ENCODE results near the gene APOC1.
A peak's percentile ranks its signal among the peaks of the same experiment; 100 is the strongest.
"Not testable (repeated sequence)": the region's sequence is repeated elsewhere in the genome, so short reads cannot be mapped to it uniquely, and the experiment has no call there.

Gene APOC1

DNA sequence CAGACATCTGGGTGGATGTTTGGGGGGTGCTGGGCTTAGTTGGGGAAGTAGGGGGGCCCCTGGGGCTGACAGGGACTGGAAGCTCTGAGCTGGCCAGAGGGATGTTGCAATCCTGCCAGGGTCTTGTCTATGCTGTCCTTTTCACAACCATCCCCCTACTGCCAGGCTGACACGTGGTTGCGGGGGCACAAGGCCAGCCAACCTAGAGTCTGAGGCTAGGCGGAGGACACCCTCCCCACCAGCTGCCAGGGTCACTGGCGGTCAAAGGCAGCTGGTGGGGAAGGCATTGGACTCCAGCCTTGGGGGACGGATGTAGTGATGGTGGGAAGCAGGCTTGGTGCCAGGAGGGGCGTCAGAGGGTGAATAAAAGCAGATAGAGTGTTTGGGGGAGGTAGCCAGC lies 1.6 kb upstream of the APOC1 start:
- DNase-seq (ENCODE audit: low read depth in 2 of 2): no peak

DNA sequence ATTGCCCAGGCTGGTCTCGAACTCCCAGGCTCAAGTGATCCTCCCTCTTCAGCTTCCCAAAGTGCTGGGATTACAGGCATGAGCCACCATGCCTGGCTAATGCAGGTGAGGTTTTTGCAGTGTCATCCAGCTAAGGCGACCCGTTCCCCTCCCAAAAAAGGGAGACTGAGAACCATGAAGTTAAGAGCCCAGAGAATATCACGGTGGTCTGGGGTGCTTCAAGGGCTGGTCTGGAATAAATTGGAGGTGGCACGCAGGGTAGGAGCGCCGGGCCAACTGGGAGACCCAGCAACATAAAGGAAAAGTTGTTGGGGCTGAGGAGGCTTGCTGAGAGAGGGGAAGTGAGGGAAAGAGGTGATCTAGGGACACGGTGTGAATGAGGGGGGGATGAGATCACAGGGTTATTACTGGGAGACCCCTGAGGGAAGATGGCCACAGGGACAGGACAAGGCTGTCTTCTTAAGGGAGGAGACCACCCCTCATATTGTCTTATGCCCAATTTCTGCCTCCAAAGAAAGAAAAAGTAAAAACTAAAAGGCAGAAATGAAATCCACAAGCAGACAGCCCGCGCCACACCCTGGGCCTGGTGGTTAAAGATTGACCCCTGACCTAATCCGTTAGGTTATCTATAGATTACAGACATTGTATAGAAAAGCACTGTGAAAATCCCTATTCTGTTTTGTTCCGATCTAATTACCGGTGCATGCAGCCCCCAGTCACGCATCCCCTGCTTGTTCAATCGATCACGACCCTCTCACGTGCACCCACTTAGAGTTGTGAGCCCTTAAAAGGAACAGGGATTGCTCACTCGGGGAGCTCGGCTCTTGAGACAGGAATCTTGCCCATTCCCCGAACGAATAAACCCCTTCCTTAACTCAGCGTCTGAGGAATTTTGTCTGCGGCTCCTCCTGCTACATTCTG lies 636 bp upstream of the APOC1 start:
- not testable (repeated sequence) for DNase-seq (ENCODE audit: low read depth in 2 of 2)

DNA sequence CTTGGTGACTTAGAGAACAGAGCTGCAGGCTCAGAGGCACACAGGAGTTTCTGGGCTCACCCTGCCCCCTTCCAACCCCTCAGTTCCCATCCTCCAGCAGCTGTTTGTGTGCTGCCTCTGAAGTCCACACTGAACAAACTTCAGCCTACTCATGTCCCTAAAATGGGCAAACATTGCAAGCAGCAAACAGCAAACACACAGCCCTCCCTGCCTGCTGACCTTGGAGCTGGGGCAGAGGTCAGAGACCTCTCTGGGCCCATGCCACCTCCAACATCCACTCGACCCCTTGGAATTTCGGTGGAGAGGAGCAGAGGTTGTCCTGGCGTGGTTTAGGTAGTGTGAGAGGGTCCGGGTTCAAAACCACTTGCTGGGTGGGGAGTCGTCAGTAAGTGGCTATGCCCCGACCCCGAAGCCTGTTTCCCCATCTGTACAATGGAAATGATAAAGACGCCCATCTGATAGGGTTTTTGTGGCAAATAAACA lies 9.9 kb downstream of the APOC1 start:
- DNase-seq (ENCODE audit: low read depth in 2 of 2): no peak

DNA sequence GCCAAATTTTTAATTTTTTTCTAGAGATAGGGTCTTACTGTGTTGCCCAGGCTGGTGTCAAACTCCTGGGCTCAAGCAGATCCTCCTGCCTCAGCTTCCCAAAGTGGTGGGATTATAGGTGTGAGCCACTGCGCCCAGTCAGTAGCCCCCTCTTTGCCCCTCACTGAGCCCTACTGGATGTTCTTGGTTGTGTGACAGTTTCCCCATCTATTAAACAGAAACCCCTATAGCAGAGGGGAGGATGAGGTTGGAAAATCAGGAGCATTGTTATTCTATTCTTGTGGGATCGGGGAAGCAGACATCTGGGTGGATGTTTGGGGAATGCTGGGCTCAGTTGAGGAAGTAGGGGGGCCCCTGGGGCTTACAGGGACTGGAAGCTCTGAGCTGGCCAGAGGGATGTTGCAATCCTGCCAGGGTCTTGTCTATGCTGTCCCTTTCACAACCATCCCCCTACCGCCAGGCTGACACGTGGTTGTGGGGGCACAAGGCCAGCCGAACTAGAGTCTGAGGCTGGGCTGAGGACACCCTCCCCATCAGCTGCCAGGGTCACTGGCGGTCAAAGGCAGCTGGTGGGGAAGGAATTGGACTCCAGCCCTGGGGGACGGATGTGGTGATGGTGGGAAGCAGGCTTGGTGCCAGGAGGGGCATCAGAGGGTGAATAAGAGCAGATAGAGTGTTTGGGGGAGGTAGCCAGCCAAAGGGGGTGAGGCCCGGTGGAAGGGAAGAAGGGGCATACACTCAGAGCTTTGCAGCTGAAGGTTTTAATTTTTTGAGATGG lies 10.9 kb downstream of the APOC1 start:
- DNase-seq (ENCODE audit: low read depth in 2 of 2): no peak

DNA sequence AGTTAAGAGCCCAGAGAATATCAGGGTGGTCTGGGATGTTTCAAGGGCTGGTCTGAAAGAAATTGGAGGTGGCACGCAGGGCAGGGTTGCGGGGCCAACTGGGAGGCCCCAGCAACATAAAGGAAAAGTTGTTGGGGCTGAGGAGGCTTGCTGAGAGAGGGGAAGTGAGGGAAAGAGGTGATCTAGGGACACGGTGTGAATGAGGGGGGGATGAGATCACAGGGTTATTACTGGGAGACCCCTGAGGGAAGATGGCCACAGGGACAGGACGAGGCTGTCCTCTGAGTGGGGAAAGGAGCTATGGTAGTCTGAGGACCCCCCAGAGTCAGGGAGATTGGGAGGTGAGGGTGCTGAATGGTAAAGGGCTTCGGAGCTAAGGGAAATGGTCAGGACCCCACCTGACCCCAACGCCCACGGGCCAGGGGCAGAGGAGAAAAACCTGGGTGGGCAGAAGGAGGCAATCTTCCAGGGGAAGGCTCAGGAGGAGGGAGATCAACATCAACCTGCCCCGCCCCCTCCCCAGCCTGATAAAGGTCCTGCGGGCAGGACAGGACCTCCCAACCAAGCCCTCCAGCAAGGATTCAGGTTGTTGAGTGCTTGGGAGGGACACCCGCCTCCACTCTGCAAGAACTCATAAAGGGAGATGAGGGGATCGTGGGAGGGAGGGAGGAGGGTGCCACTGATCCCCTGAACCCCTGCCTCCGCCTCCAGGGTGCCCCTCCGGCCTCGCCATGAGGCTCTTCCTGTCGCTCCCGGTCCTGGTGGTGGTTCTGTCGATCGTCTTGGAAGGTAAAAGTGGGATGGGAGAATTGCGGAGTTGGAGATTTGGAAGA lies 12.1 kb downstream of the APOC1 start:
- not testable (repeated sequence) for DNase-seq (ENCODE audit: low read depth in 2 of 2)

DNA sequence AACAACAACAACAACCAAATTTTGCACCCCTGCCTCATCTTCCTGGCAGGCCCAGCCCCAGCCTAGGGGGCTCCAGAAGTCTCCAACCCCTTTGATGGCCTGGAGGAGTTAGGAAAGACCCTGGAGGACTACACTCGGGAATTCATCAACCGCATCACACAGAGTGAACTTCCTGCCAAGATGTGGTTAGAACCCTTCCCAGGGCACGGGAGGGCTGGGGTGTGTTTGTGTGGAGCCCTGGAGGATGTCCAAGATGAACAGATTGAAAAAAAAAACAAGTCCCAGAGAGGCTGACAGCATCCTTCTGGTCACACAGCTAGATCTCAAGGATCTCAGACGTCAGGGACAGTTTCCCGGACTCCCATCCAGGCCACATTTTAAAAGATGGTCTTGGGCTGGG lies 13.3 kb downstream of the APOC1 start:
- DNase-seq (ENCODE audit: low read depth in 2 of 2): no peak

DNA sequence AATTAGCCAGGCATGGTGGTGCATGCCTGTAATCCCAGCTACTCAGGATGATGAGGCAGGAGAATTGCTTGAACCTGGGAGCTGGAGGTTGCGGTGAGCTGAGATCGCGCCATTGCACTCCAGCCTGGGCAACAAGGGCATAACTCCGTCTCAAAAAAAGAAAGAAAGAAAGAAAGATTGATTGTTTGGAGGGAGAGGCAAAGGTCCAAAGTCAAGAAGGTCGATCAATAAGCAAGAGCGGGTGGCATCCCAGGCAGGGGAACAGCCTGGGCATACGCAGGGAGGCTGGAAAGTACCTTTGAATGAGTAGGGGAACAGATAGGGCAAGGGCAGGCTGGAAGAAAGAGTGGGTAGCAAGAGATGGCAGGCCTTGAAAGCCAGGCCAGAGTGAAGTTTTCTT lies 15.7 kb downstream of the APOC1 start:
- DNase-seq (ENCODE audit: low read depth in 2 of 2): no peak

DNA sequence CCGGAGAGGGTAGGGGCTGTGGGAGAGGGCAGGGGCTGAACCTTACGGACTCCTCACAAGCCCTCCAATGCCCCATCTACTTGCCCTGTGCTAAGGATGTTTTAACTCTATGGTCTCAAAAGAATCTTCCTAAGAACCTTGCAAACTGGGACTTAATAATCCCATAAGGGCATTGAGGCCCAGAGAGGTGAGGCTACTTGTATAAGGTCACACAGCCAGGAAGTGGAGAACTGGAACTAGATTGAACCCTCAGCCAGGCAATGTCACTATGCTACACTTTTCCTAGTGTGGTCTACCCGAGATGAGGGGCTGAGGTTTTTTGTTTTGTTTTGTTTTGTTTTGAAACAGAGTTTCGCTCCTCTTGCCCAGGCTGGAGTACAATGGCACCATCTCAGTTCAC lies 17.1 kb downstream of the APOC1 start:
- DNase-seq (ENCODE audit: low read depth in 2 of 2): no peak

DNA sequence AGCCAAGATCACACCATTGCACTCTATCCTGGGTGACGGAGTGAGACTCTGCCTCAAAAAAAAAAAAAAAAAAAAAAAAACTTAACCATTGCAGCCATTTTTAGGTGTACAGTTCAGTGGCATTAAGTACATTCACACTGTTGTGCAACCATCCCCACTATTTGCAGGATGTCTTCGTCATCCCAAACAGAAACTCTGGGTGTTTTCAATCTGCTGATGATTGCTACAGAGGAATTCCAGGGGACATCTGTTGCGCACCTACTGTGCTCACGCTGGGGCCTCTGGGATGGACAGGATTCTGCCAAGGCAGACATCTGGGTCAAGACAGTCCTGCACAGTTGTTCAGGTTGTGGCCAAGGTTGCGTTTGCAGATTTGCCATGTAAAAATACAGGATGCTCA lies 25.3 kb downstream of the APOC1 start:
- DNase-seq (ENCODE audit: low read depth in 2 of 2): no peak

DNA sequence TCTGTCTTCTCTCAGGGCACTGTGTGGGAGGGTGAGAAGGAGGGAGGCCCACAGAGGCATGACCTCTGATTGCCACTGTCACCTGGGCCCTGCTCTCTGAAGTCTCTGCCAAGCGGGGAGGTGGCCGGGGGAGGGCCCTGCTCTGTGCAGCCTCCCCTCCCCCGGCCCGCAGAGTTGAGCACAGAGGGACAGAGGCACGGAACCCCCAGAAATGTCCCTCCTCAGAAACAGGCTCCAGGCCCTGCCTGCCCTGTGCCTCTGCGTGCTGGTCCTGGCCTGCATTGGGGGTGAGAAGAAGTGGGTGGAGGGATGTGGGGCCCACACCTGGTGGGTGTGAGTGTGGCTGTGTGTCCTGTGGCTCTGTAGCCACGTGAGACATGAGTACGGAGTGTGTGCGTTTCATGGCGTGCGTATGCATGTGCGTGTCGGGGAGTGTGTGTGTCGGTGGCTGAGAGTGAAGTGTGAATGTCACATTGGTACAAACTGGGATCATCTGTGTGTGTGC lies 27.7 kb downstream of the APOC1 start, which contains the start of gene APOC4:
Gene APOC4 (plus strand): TSS at position 171 of the 505 bp plus-strand sequence. CDS start 41 bp downstream, at position 212.
- no peak for DNase-seq (ENCODE audit: low read depth in 2 of 2)

DNA sequence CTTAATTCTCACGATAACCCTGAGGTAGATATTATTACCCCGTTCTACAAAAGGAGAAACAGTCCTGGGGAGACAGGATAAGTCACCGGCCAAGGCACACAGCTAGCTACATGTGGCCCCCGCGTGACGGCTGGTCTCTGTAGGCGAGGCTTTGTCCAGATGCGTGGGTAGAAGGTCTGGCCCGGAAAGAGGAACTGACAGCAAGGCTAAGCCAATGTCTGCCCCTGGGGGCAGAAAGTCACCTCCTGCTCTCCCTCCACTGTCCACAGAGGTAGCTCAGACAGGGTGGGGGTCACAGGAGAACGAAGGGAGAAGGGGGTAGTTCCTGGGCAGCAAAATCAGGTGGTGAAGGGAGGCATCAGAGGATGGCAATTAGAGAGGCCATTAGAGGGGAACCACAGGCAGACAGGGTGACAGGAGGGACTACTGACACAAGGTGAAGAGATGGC lies 29.4 kb downstream of the APOC1 start:
- no peak for DNase-seq (ENCODE audit: low read depth in 2 of 2)

DNA sequence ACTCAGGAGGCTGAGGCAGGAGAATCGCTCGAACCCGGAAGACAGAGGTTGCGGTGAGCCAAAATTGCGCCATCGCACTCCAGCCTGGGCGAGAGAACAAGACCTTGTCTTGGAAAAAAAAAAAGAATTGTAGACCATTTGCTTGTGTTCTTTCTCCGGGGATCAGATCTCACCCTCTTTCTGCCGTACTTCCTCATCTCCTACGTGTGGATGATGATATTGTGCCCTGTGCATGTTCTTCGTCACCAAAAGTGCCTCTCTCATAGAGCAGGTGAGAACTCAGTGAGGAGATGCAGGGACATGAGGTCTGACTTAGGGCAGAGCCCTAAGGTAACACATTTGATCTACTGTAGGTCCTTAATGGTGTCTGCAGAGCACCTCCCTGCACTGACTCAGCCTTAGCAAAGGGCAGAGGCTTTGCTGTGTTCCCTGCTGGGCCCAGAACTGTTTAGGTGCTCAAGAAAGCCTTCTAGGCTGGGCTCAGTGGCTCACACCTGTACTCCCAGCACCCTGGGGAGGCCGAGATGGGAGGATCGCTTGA lies 32.7 kb downstream of the APOC1 start:
- no peak for DNase-seq (ENCODE audit: low read depth in 2 of 2)

DNA sequence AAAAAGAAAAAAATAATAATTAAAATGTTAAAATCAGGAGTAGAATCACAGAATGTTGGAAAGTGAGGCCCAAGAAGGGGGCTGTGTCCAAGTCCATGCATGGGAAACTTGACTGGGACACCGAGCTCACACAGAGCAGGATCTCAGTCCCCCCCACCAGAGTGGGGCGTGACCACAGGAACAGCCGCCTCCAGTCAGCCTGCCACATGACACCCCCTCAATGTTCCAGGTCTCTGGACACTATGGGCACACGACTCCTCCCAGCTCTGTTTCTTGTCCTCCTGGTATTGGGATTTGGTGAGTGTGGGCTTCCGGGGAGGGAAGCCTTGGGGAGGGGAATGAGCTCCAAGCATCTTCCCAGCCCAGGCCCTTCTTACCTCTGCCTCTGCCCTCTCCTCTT lies 33.8 kb downstream of the APOC1 start:
- no peak for DNase-seq (ENCODE audit: low read depth in 2 of 2)

DNA sequence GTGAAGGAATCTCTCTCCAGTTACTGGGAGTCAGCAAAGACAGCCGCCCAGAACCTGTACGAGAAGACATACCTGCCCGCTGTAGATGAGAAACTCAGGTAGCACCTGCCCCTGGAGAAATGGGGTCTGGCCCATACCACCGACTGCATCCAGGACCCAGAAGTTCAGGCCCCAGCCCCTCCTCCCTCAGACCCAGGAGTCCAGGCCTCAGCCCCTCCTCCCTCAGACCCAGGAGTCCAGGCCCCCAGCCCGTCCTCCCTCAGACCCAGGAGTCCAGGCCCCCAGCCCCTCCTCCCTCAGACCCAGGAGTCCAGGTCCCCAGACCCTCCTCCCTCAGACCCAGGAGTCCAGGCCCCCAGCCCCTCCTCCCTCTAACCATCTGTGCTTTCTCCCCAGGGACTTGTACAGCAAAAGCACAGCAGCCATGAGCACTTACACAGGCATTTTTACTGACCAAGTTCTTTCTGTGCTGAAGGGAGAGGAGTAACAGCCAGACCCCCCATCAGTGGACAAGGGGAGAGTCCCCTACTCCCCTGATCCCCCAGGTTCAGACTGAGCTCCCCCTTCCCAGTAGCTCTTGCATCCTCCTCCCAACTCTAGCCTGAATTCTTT lies 34.5 kb downstream of the APOC1 start:
- DNase-seq (ENCODE audit: low read depth in 2 of 2): no peak

DNA sequence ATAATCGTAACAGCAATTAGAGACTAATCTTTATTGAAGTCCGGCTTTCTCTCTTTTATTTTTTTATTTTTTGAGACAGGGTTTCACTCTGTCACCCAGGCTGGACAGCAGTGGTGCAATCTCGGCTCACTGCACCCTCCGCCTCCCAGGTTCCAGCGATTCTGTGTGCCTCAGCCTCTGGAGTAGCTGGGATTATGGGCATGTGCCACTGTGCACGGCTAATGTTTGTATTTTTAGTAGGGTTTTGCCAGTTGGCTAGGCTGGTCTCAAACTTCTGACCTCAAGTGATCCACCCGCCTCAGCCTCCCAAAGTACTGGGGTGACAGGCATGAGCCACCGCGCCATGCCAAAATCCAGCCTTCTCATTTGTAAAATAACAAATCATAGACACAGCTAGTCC lies 35.1 kb downstream of the APOC1 start:
- no peak for DNase-seq (ENCODE audit: low read depth in 2 of 2)

DNA sequence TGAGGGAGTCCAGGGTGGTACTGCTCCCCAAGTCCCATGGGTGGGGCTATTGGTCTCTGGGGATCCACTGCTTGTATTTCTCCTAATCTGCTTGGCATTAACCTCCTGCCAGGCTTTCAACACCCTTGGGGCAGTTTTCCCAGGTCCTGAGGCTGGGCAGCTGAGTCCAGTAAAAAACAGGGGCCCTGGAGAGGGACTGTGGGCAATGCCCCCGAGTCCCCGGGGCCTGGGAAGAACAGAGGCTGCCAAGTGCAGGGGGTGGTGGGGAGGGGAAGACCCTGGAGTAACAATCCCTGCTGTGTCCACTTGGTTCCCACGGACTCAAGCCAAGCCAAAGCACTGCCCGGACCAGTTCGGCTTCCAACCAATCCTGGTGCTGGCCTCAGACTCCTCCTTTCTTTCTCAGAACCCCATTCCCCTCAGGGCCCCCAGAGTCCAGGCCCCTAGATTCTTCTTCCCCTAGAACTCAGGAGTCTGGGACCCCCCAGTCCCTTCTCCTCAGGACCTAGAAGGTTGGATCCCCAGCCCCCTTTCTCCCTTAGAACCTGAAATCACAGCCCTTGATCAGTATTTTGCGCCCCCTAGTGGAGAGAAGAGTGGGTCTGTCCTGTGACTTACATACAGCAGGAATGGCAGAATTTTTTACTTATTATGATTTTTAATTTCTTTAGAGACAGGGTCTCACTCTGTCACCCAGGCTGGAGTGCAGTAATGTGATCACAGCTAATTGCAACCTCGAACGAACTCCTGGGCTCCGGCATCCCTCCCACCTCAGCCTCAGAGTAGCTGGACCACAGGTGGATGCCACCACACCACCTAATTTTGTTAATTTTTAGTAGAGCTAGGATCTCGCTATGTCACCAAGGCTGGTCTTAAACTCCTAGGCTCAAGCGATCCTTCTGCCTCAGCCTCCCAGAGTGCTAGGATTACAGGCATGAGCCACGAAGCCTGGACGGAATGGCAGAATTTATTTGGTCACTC lies 37.1 kb downstream of the APOC1 start:
- DNase-seq (ENCODE audit: low read depth in 2 of 2): peak; percentile 33 to 48

DNA sequence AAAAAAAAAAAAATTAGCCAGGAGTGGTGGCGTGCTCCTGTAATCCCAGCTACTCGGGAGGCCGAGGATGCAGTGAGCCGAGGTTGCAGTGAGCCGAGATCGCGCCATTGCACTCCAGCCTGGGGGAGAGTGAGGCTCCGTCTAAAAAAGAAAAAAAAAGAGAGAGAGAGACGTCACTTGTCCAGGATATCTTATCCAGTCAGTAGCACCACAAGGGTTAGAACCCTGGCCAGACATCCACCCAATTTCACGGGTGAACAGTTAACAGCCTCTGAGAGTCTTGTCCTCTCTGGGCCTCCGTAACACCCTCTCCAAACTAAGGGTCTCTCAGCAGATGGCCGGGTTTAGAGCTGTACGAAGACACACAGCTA lies 39.9 kb downstream of the APOC1 start:
- DNase-seq (ENCODE audit: low read depth in 2 of 2): no peak

DNA sequence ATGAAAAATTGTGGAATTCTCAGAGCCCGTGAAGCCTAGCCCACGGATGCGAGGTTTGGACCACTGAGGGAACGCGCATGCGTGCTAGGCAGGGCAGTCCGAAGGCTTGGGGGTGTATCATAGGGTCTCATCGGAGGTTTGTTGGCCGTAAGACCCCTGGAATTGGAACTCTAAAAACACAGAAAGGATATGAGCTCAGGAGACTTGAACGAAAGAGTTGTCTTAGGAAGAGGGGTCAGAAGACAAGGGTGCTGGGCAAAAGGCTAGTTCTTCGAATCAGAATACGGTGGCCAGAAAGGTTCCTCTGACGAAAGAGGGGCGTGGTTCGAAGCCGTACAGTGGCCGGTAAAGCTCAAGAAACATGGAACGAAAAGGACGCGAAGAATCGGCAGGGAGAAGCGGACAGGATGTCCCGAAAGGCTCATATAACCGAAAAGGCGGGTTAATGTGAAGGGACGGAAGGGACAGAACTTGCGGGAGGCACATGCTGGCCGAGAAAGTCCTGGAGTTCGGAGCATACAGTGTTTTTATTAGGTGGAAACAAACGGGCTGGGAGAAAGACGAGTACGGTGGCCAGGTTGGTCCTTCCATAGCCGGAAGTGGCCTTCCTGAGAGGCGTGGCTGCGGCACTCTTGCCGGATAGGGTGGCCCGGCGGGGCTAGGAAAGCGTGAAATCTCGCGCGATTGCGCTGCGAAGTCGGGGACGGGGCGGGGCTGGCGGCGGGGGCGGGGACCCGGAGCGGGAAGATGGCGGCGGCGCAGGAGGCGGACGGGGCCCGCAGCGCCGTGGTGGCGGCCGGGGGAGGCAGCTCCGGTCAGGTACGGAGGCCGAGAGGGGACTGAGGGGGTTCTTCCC lies 40.5 kb downstream of the APOC1 start, which contains the start of gene CLPTM1:
Gene CLPTM1 (plus strand): TSS at position 732 of the 856 bp plus-strand sequence. CDS start 16 bp downstream, at position 748.
- DNase-seq (ENCODE audit: low read depth in 2 of 2): peak; percentile 96 to 98
